GM19438 (cell line): ENCODE measurements around the gene RABGAP1L.

ENCODE experiments used
- ATAC-seq: cut with Tn5 transposase; IDR thresholded peaks from one replicate; pipeline ENCODE4 v1.9.1; 2021; ENCODE audit warnings: low read depth; ENCODE audit not compliant: unreplicated experiment

Gene RABGAP1L

GRCh38 chr1:174967845-174968705, 808.8 kb downstream of the RABGAP1L start:
- ATAC-seq: no peak

- peak; percentile 63 for ATAC-seq
Measured at GRCh38 chr1:174968750-174969244, 809.5 kb downstream of the RABGAP1L start.

- ATAC-seq: no peak
Measured at GRCh38 chr1:174969977-174970376, 810.7 kb downstream of the RABGAP1L start.

- ATAC-seq: no peak
Measured at GRCh38 chr1:174971466-174971865, 812.1 kb downstream of the RABGAP1L start.

- no peak for ATAC-seq
Measured at GRCh38 chr1:174971902-174972301, 812.6 kb downstream of the RABGAP1L start.

- no peak for ATAC-seq
Measured at GRCh38 chr1:174974711-174975119, 815.4 kb downstream of the RABGAP1L start.

GRCh38 chr1:174975764-174976163, 816.4 kb downstream of the RABGAP1L start:
- ATAC-seq: no peak

- ATAC-seq: no peak
Measured at GRCh38 chr1:174976436-174977108, 817.3 kb downstream of the RABGAP1L start.

GRCh38 chr1:174982971-174983689, 823.8 kb downstream of the RABGAP1L start:
- ATAC-seq: no peak

GRCh38 chr1:174984952-174985351, 825.6 kb downstream of the RABGAP1L start:
- ATAC-seq: no peak

GRCh38 chr1:174988539-174988938, 829.2 kb downstream of the RABGAP1L start:
- no peak for ATAC-seq

GRCh38 chr1:174988986-174989385, 829.7 kb downstream of the RABGAP1L start:
- peak; percentile 72 for ATAC-seq

- ATAC-seq: no peak
Measured at GRCh38 chr1:174989536-174990220, 830.4 kb downstream of the RABGAP1L start.

- ATAC-seq: no peak
Measured at GRCh38 chr1:174990382-174990999, 831.2 kb downstream of the RABGAP1L start.

- ATAC-seq: no peak
Measured at GRCh38 chr1:174991473-174991872, 832.2 kb downstream of the RABGAP1L start.

- no peak for ATAC-seq
Measured at GRCh38 chr1:174995121-174995520, 835.8 kb downstream of the RABGAP1L start.

GRCh38 chr1:174995916-174996315, 836.6 kb downstream of the RABGAP1L start:
- ATAC-seq: no peak

- ATAC-seq: no peak
Measured at GRCh38 chr1:174996476-174996875, 837.2 kb downstream of the RABGAP1L start.

GRCh38 chr1:174997041-174997440, 837.7 kb downstream of the RABGAP1L start:
- ATAC-seq: no peak
